ENCODE data around the gene LRTM2. TPM values are rescaled to one million over a fixed set of nuclear protein-coding genes. Genes with fewer than 3 reads are reported as not detected.

LRTM2 gene
- total RNA-seq = not detected in 2 replicates

GRCh38 chr12:1820191-1820895 lies at the start of gene LRTM2:
Gene LRTM2 (plus strand): TSS chr12:1820565. CDS start chr12:1828149, 7,584 bp downstream.

Other genes starting within 250 kb of the LRTM2 start
- 8.0 and 10.4 TPM in 2 replicates for gene FBXL14, start 226.0 kb upstream of the LRTM2 start, total RNA-seq
- 158 and 206 TPM in 2 replicates for gene WNT5B, start 191.3 kb upstream of the LRTM2 start, total RNA-seq
- gene ADIPOR2, start 129.5 kb upstream of the LRTM2 start, total RNA-seq = 24.5 and 43.1 TPM in 2 replicates
- gene CACNA2D4, start 98.1 kb downstream of the LRTM2 start, total RNA-seq = 0.87 and 1.5 TPM in 2 replicates
- 10.5 and 17.2 TPM in 2 replicates for gene DCP1B, start 183.9 kb downstream of the LRTM2 start, total RNA-seq
- gene CACNA1C, start 232.4 kb downstream of the LRTM2 start, total RNA-seq = 9.2 and 28.1 TPM in 2 replicates